ENCODE measurements around the gene ERBB2.
A peak's percentile ranks its signal among the peaks of the same experiment; 100 is the strongest.

The ERBB2 gene

GRCh38 chr17:39729280-39729851, 29.5 kb downstream of the ERBB2 start:
- no peak for DNase-seq

DNA sequence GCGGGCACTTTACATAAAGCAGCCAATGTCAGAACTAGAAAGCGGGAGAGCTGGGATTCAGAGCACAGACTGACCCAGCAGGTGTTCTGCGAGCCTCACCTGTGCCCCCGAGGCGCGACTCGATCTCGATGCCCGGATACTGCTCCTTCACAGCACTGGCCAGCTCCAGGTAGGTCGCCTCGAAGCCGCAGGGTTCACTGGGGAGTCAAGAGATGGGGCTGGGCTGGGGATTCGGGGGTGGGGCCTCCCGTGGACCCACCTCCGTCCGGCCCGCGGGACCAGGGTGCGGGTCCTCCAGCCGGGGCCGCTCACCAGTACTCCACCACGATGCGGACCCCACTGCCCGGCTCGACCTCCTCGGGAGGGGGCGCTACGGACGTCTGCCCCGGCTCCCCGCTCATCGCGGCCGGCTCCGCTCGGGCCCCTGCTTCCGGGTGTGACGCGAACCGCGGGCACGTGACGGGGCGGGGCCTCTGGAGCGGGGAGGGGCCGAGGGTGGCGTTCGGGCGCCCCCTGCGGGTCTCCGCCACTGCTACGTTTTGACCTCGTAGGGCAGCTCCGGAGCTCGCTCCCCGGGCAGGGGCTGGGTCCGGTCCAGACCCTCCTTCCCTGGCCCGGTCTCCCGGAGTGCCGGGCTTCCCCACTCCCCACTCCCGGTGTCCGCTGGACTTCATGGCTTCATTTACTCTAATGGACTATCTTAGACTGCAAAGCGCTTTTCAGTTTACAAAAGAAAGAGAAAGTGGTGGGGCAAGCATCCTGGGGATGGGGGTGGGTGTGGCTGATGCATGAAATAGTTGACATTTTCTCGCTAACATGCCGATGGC, 30.4 kb downstream of the ERBB2 start, which contains the start of gene MIEN1:
MIEN1 (minus strand) TSS at position 438 of the 827 bp plus-strand sequence; CDS start at position 401, 37 bp downstream.
- DNase-seq = peak; percentile 94

DNA sequence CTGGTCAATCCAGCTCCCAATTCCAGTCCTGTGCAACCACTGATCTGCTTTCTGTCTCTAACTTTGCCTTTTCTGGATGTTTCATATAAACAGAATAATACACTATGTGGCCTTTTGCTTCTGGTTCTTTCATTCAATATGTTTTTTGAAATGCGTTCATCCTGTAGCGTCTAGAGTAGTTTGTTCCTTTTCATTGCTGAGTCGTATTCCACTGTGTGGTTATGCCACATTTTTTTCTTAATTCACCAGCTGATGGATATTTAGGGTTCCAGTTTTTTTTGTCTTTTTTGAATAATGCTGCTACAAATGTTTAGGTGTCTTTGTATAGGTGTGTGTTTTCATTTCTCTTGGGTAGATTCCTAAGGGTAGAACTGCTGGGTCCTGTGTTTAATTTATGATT, 32.7 kb downstream of the ERBB2 start:
- DNase-seq = no peak

DNA sequence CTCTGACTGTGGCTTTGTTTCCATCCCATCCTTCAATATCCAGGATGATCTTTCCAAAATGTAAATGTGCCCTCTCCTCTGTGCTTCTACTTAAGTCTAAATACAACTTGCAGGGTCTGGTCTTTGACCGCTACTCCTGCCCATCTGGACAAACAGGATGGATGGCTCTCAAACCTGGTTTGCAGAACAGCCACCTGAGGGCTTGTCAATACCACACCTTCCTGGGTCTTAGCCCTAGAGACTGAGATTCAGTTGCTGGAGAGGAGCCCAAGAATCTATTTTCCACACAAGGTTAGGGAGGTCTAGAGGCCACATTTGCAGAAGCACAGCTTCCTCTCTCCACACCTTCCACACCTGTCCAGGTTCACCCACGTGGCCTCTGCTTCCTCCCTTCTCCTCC, 36.0 kb downstream of the ERBB2 start:
- DNase-seq = no peak

GRCh38 chr17:39736319-39737165, 36.7 kb downstream of the ERBB2 start:
- no peak for DNase-seq

DNA sequence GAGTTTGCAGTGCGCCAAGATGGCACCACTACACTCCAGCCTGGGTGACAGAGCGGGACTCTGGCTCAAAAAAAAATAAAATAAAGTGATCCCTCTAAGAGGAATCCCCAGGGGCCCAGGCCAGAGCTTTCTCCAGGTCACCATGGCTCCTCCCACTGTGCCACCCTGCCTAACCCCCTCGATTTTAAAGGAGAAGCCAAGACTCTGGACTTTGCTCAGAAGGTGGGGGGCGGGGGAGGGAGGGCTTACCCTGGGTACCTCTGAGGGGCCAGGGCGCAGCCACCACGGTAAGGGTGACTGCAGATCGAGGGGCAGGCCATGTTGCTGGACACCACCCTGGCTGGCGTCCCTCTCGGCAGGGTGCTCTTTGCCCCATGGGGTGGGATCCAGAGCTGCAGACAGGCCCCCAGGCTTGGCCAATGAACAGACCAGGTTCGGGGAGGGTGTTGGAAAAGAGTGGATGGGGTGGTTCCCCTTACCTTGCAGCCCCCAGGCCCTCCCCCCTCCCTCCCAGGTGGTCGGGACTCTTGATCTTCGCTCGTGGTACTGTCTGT, 37.4 kb downstream of the ERBB2 start:
- no peak for DNase-seq

GRCh38 chr17:39737760-39738567, 38.1 kb downstream of the ERBB2 start, which contains the start of gene GRB7:
Gene GRB7, plus strand, starts transcription at chr17:39737938. Its CDS starts 4,364 bp downstream, at chr17:39742302.
- no peak for DNase-seq

GRCh38 chr17:39738568-39738901, 38.7 kb downstream of the ERBB2 start:
- DNase-seq = no peak

DNA sequence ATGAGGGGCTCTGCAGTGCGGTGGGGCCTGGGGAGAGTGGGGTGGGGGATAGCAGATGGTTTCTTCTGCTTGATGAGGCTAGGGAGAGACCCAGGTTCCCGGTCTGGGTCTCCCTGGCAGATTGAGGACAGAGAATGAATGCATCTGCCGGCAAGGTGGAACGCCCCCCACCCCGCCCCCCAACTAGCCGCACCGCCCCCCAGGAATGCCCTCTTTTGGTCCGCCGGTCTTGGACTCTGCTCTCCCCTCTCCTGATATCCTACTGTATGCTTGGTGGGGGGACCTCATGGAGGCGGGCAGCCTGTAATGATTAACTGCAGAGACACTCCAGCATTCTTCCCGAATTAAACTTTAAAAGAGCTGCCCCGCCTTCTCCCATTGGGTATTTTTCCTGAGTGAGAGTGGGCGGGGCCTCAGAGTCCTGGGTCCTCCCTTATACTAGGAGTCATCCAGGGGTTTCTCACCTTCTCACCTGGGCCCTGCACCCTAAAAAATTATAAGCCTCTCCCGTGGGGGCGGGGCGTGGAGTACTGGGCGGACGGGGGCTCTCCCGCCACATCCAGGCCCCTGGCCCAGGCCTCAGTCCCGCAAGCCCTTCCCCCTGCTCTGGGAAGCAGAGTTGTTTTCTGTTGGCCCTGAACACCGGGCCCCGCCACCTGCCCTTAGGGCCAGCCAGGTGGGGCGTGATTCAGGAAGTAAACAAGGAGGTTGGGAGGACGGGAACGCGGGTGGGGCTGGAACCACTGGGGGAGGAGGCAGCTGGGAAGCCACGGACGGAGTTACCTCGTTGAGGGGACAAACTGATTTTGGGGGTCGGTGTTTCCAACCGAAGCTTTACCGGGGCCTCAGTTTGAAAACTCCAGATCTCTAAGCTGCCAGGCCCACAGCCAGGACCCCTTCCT, 39.4 kb downstream of the ERBB2 start:
- no peak for DNase-seq

- DNase-seq = no peak
Observed at GRCh38 chr17:39739885-39740356, 40.1 kb downstream of the ERBB2 start.

DNA sequence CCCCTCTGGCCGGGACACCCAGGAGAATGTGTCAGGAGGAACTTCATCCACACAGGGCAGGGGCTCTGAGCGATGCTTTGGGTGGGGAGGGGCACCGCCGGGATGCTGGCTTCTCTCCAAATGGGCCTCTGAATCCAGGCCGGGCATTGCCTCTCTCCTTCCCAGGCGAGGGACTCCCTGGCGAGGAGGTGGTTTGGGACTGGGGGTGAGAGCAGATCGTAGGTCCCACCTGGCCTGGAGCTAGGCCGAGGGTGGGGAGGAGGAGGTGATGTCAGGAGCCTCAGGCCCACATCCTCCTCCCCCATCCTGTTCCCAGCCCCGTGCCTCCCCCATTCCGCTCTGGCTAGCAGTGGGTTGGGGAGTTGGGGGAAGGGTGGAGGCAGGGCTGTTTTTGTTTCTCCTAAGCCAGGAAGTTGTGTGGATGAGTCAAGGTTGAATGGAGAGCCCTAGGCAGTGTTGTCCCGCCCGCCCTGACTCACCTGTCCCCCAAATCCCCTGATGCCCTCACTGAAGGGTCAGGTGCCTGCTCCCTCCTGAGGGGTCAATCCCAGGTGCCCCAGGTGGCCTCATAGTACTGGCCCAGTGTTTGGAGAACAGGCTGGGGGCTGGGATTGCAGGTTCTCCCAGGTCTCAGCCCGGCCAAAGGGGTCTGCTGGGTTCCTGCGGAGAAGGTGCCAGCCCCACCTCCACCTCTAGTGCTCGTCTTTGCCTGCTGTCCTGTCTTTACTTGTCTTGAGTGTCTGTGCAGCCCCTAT, 40.7 kb downstream of the ERBB2 start:
- DNase-seq = no peak

- DNase-seq = no peak
Observed at GRCh38 chr17:39742126-39742855, 42.4 kb downstream of the ERBB2 start.

DNA sequence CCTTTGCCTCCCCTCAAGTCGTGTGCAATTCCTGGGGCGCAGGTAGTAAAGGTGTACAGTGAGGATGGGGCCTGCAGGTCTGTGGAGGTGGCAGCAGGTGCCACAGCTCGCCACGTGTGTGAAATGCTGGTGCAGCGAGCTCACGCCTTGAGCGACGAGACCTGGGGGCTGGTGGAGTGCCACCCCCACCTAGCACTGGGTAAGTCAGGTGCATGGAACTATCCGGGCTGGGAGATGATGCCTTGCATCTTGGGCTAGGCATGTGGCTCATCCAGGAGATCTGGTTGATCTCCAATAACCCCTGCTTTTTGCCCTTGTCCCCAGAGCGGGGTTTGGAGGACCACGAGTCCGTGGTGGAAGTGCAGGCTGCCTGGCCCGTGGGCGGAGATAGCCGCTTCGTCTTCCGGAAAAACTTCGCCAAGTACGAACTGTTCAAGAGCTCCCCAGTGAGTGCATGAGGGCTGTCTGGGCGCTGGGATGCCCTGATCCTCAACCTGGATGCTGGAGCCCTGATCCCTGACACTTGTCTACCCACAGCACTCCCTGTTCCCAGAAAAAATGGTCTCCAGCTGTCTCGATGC, 43.1 kb downstream of the ERBB2 start:
- no peak for DNase-seq

DNA sequence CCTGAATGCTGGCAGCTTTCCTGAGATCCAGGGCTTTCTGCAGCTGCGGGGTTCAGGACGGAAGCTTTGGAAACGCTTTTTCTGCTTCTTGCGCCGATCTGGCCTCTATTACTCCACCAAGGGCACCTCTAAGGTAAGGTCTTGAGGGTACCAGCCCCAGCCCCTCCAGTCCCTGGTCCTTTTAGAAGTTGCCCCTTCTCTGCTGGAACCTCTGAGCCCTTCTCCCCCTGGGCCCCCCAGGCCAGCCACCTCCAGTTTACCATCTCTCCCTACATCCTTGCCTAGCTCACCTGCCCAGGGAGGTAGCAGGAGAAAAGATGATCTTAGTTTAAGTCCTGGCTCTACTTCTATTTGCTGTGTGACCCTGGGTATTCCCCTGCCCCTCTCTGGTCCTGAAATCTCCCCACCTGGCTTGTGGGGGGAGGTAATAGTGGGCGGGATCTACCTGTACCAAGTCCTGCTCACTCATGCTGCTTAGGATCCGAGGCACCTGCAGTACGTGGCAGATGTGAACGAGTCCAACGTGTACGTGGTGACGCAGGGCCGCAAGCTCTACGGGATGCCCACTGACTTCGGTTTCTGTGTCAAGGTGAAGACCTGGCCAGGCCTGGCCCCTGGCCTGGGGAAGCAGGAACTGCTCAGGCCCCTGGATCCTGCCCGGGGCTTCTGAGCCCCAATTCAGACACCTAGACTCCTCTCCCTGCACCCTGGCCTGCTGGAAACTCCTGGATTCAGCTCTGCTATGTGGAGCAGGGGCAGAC, 44.4 kb downstream of the ERBB2 start:
- no peak for DNase-seq

DNA sequence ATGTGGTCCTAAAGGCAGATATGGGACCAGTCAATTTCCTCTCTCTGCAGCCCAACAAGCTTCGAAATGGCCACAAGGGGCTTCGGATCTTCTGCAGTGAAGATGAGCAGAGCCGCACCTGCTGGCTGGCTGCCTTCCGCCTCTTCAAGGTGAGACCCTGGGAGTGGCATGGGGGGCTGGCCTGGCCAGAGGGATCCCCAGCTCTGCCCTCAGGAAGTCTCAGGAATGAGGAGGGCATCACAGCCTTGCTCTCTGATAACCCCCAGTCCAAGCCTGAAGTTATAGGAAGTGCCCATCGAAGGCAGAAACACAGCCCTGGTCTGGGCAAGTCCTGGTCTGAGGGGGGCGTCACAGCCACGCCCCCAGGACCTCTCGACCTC, 45.0 kb downstream of the ERBB2 start:
- DNase-seq = no peak

- no peak for DNase-seq
Observed at GRCh38 chr17:39745335-39746144, 45.7 kb downstream of the ERBB2 start.

DNA sequence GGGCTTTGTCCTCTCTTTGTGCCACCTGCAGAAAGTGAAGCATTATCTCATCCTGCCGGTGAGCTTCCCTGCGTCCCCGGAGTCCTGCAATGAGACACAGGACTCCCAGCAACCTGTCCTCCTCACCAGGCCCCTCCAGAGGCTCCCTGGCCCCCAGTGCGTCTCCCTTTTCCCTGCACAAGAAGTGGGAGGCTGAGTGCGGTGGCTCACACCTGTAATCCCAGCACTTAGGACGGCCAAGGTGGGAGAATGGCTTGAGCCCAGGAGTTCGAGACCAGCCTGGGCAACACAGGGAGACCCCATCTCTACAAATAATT, 46.2 kb downstream of the ERBB2 start:
- no peak for DNase-seq

DNA sequence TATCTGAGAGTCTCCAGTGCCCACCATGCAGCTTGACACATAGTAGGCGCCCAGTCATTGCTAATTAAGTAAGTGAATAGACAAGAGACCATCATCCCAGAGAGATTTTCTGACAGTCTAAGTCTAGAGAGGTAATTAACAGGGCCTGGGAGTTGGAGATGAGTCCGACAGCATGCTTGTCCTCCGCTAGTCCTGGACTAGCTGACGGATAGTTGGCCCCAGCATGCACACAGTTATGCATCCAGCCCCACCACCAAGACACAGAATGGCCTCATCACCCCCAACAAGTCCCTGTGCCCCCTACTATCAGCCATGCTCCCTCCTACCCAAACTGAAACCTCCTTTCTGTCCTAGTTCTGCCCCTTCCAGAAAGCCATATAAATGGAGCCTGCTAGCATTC, 47.9 kb downstream of the ERBB2 start:
- DNase-seq = no peak

All from femur (tissue), 1 donor.